Panc1 (cell line): ENCODE results near the gene UGT1A9. TPM values are rescaled to one million over a fixed set of nuclear protein-coding genes. Genes with fewer than 3 reads are reported as not detected.

Experiments used
- ATAC-seq: fragments of 200-7000 bp; cut with Tn5 transposase; 2 replicates; pipeline ENCODE4 v1.9.1; 2020; ENCODE audit warnings: mild to moderate bottlenecking, moderate library complexity
- BruUV-seq: library from RNA; stranded (reverse); fragments of 400-500 nt; replicated peaks from 2 replicates; lab custom pipeline; 2021; lab: Mats Ljungman, UMichigan
- CTCF ChIA-PET: fragments of 300-600 bp; sonication (Branson Sonifier 250); formaldehyde crosslinking; loops from one replicate; lab custom pipeline; 2022; ENCODE audit warnings: antibody characterized with exemption; lab: Charles Lee
- POLR2A ChIA-PET: fragments of 300-600 bp; sonication (Branson Sonifier 250); formaldehyde crosslinking; loops from one replicate; lab custom pipeline; 2022; ENCODE audit warnings: antibody characterized with exemption; lab: Charles Lee
- DNase-seq: peaks from one replicate; pipeline ENCODE4 v3.0.0-alpha.2; 2010; ENCODE audit warnings: low read depth, low spot score
- H3K27ac ChIP-seq: 2 replicates; pipeline ENCODE4 v1.5.1; 2011; ENCODE audit warnings: mild to moderate bottlenecking, low read length, inconsistent platforms
- H3K27me3 ChIP-seq: fragments of 200-500 bp; sonication (Bioruptor generic); 2 replicates; pipeline ENCODE4 v1.6.0; 2014; ENCODE audit warnings: low read length, inconsistent platforms; ENCODE audit not compliant: control insufficient read depth, insufficient read depth
- H3K36me3 ChIP-seq: fragments of 200-500 bp; sonication (Bioruptor generic); 2 replicates; pipeline ENCODE4 v1.5.1; 2014; ENCODE audit warnings: inconsistent platforms, mild to moderate bottlenecking, low read length, moderate library complexity; ENCODE audit not compliant: control insufficient read depth, insufficient read depth
- H3K4me1 ChIP-seq: 2 replicates; pipeline ENCODE4 v1.5.1; 2011; ENCODE audit warnings: inconsistent platforms, mild to moderate bottlenecking, low read length, moderate library complexity; ENCODE audit not compliant: control insufficient read depth, insufficient read depth
- H3K4me3 ChIP-seq, 2 experiments: 2 replicates each; pipeline ENCODE4 v1.5.1; 2011 to 2012; ENCODE audit warnings: low read depth in 2 of 2, low read length in 2 of 2, mild to moderate bottlenecking in 2 of 2, inconsistent platforms in 1 of 2, moderate library complexity in 1 of 2
- H3K9me3 ChIP-seq: fragments of 200-500 bp; sonication (Bioruptor generic); 2 replicates; pipeline ENCODE4 v1.5.1; 2014; ENCODE audit warnings: low read depth, mild to moderate bottlenecking, inconsistent platforms, low read length, moderate library complexity; ENCODE audit not compliant: control insufficient read depth, insufficient read depth
- CTCF ChIP-seq: fragments of 450-650 bp; IDR thresholded peaks from 2 replicates; pipeline ENCODE4 v1.5.1; 2017; ENCODE audit warnings: mild to moderate bottlenecking
- POLR2AphosphoS5 ChIP-seq: IDR thresholded peaks from 2 replicates; pipeline ENCODE4 v1.6.1; 2012; ENCODE audit warnings: mild to moderate bottlenecking, low read depth, low read length, moderate library complexity
- REST ChIP-seq, 2 experiments: IDR thresholded peaks; 2 replicates each; pipeline ENCODE4 v1.6.1; 2011 to 2012; ENCODE audit warnings: low read depth in 2 of 2, control low read depth in 1 of 2, low read length in 1 of 2, mild to moderate bottlenecking in 1 of 2, moderate library complexity in 1 of 2; ENCODE audit not compliant: insufficient read depth in 1 of 2
- SIN3A ChIP-seq: IDR thresholded peaks from 2 replicates; pipeline ENCODE4 v1.6.1; 2012; ENCODE audit warnings: low read depth, mild to moderate bottlenecking, low read length, moderate library complexity, borderline replicate concordance; ENCODE audit not compliant: insufficient read depth
- TCF7L2 ChIP-seq: IDR thresholded peaks from 2 replicates; pipeline ENCODE4 v1.6.1; 2011; ENCODE audit warnings: mild to moderate bottlenecking, low read depth, low read length, inconsistent platforms
- in situ Hi-C: cut with HindIII; loops from 2 replicates; pipeline ENCODE4 v1.10.0; 2016; ENCODE audit warnings: low sequenced_read_pairs, low pct_unique_long_range_greater_than_20kb
- intact Hi-C: fragments of 100-400 bp; cut with micrococcal nuclease; formaldehyde crosslinking; loops from one replicate; pipeline ENCODE4 v1.10.0; 2022; ENCODE audit not compliant: unreplicated experiment
- total RNA-seq: library from RNA; stranded (reverse); gene quantifications from one replicate; pipeline ENCODE4 v1.2.1, GENCODE V29; 2021; ENCODE audit not compliant: unreplicated experiment

Gene UGT1A9
- total RNA-seq, 1 experiment from 2014 or later: not detected

DNA sequence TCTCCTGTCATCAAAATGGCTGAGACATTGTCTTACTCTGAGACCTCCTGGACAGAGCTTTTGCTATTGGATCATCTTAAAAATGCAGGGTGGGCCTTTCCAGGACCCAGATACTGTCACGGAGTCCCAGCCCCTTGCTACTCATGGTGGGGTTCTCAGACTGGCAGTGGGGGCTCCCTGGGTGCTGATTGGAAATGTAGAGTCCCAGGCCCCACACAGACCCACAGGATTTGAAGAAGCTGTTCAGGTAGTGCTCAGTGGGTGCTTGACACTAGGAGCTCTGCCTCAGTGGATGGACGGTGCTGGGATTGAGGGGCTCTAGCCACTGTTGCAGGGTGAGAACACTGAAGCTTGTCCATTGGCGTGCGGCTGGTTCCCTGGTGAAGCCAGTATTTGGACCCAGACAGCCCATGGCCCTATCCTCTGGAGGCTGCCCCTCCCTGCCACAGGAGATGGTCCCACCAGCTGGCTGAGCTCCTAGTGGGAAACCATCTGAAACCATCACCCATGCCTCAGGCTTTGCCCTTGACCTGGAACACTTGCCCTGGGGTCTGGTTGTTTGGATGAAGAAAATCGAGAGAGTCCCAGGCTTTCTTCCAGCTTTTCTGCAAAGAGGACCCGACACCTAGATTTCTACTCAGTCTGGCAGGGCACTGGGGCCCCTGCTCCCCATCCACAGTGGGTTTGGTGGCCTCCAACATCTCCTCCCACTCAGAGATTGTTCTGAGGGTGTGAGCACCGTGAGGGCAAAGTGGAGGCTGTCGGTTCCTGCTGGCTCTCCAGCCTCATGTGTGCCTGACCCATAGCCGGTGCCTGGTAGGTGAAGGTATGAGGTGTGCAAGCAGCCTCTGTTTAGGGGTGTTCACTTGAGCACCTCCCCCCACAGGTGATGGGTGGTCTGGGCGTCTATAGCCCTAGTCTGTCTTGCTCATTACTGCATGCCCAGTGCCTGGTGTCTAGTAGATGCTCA is 136.6 kb downstream of the UGT1A9 start:
- Histone ChIP-seq H3K27me3 (no peaks in the 10 kb centered on the region; the same call in 1 of the 2 replicates), H3K36me3 (no peaks in the 10 kb centered on the region), H3K4me3 (no peak overlapping the region), H3K4me1 (no peaks in the 10 kb centered on the region), H3K9me3 (no peaks in the 10 kb centered on the region), H3K27ac (no peak overlapping the region)
- no peak for DNase-seq
- CTCF ChIA-PET: no interaction called here
- intact Hi-C loops (no loop called here), in situ Hi-C loops (no loop called here)
- no TSS peak for BruUV-seq
- no peak for TF ChIP-seq TCF7L2
- no peak for TF ChIP-seq SIN3A
- TF ChIP-seq POLR2AphosphoS5: no peak
- no peak for TF ChIP-seq CTCF
- TF ChIP-seq REST (IDR thresholded peaks at IDR 0.05; ENCODE audit: insufficient read depth in 1 of 2, low read depth in 2 of 2, low read length in 1 of 2): no peak
- POLR2A ChIA-PET: no interaction called here
- ATAC-seq: peak; percentile 44; the same call in 1 of the 2 replicates

DNA sequence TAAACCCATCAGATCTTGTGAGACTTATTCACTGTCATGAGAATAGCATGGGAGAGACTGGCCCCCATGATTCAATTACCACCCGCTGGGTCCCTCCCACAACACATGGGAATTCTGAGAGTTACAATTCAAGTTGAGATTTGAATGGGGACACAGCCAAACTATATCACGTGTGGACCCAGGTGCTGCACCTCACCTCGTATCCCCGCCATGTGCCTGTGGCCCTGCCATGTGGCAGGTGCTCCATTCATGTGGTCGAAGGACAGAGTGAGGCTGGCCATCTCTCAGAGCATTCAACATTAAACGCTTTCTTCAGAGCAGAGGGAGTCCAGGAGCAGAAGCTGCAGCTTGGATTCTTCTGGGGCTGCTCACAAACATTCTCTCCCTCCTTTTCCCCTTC is 138.7 kb downstream of the UGT1A9 start:
- CTCF ChIA-PET: no interaction called here

More for the DNA sequence above, 138.7 kb downstream of the UGT1A9 start:
- in situ Hi-C loops: no loop called here
- no peak overlapping the region for H3K4me3 ChIP-seq
- no peak for TF ChIP-seq TCF7L2
- no peak for TF ChIP-seq CTCF
- no peak for TF ChIP-seq SIN3A
- no peak for TF ChIP-seq POLR2AphosphoS5
- TF ChIP-seq REST (IDR thresholded peaks at IDR 0.05; ENCODE audit: insufficient read depth in 1 of 2, low read depth in 2 of 2, low read length in 1 of 2): no peak
- DNase-seq (no peak), ATAC-seq (no peak)
- H3K27me3 ChIP-seq: no peaks in the 10 kb centered on the region; the same call in 1 of the 2 replicates
- no peaks in the 10 kb centered on the region for H3K36me3 ChIP-seq
- H3K9me3 ChIP-seq: no peaks in the 10 kb centered on the region
- intact Hi-C loops: no loop called here
- POLR2A ChIA-PET: no interaction called here
- H3K27ac ChIP-seq: no peak overlapping the region
- H3K4me1 ChIP-seq: no peaks in the 10 kb centered on the region
- no TSS peak for BruUV-seq
